Measurements from ENCODE around the gene PEG3.

The PEG3 gene

GRCh38 chr19:56806639-56807038 lies 33.9 kb downstream of the PEG3 start:
- no peak for DNase-seq
